Parathyroid adenoma (tissue), 2 donors: Measurements from ENCODE around the gene GPATCH2.

Source experiments
- H2AFZ ChIP-seq: fragments of 300-600 bp; sonication (generic); one replicate; pipeline ENCODE4 v1.7.0; 2017; ENCODE audit warnings: antibody characterized with exemption, mild to moderate bottlenecking
- H3K27ac ChIP-seq: fragments of 300-600 bp; sonication (generic); one replicate; pipeline ENCODE4 v1.7.0; 2017
- H3K27me3 ChIP-seq: fragments of 300-600 bp; sonication (generic); one replicate; pipeline ENCODE4 v1.7.0; 2017; ENCODE audit warnings: low read length; ENCODE audit not compliant: control insufficient read depth, insufficient read depth
- H3K36me3 ChIP-seq: fragments of 300-600 bp; sonication (generic); one replicate; pipeline ENCODE4 v1.7.0; 2017; ENCODE audit warnings: low read length; ENCODE audit not compliant: control insufficient read depth, insufficient read depth
- H3K4me1 ChIP-seq: fragments of 300-600 bp; sonication (generic); one replicate; pipeline ENCODE4 v1.7.0; 2017; ENCODE audit warnings: control low read depth
- H3K4me2 ChIP-seq: fragments of 300-600 bp; sonication (generic); one replicate; pipeline ENCODE4 v1.7.0; 2017; ENCODE audit warnings: low read length
- H3K4me3 ChIP-seq: fragments of 300-600 bp; sonication (generic); one replicate; pipeline ENCODE4 v1.7.0; 2017; ENCODE audit warnings: low read depth, low read length
- H3K79me2 ChIP-seq: fragments of 300-600 bp; sonication (generic); one replicate; pipeline ENCODE4 v1.7.0; 2017; ENCODE audit warnings: control low read depth
- H3K9ac ChIP-seq: fragments of 300-600 bp; sonication (generic); one replicate; pipeline ENCODE4 v1.7.0; 2017; ENCODE audit warnings: mild to moderate bottlenecking
- H3K9me3 ChIP-seq: fragments of 300-600 bp; sonication (generic); one replicate; pipeline ENCODE4 v1.7.0; 2017; ENCODE audit warnings: low read length; ENCODE audit not compliant: control insufficient read depth
- CTCF ChIP-seq: fragments of 300-600 bp; sonication (generic); IDR thresholded peaks from one replicate; pipeline ENCODE4 v1.7.0; 2017; ENCODE audit warnings: antibody characterized with exemption, mild to moderate bottlenecking
- donor health status: primary hyperparathyroidism.

GPATCH2 gene

GRCh38 chr1:217661407-217661806 lies 30.5 kb upstream of the GPATCH2 start:
- no peak for TF ChIP-seq CTCF
- H2AFZ ChIP-seq = peak overlapping the region; percentile 13
- H3K27ac ChIP-seq = no peak overlapping the region

GRCh38 chr1:217660353-217661062 lies 29.6 kb upstream of the GPATCH2 start:
- Histone ChIP-seq H3K4me3 (no peak overlapping the region), H3K36me3 (no peaks in the 10 kb centered on the region), H3K9ac (no peak overlapping the region), H3K27ac (no peak overlapping the region), H2AFZ (peak overlapping the region; percentile 13), H3K79me2 (no peaks in the 10 kb centered on the region), H3K27me3 (no peaks in the 10 kb centered on the region), H3K4me2 (no peak overlapping the region), H3K9me3 (no peaks in the 10 kb centered on the region), H3K4me1 (no peaks in the 10 kb centered on the region)
- peak; percentile 28 for TF ChIP-seq CTCF

More at GRCh38 chr1:217661407-217661806, 30.5 kb upstream of the GPATCH2 start:
- H3K9ac ChIP-seq = no peak overlapping the region
- no peaks in the 10 kb centered on the region for H3K79me2 ChIP-seq
- H3K27me3 ChIP-seq = no peaks in the 10 kb centered on the region
- no peaks in the 10 kb centered on the region for H3K9me3 ChIP-seq
- H3K36me3 ChIP-seq = no peaks in the 10 kb centered on the region
- no peak overlapping the region for H3K4me2 ChIP-seq
- H3K4me3 ChIP-seq = no peak overlapping the region
- H3K4me1 ChIP-seq = no peaks in the 10 kb centered on the region

- H3K27me3 ChIP-seq = no peaks in the 10 kb centered on the region
- H2AFZ ChIP-seq = no peak overlapping the region
- no peaks in the 10 kb centered on the region for H3K4me1 ChIP-seq
- no peaks in the 10 kb centered on the region for H3K36me3 ChIP-seq
- H3K79me2 ChIP-seq = no peaks in the 10 kb centered on the region
- no peak overlapping the region for H3K4me3 ChIP-seq
- no peak overlapping the region for H3K27ac ChIP-seq
- no peaks in the 10 kb centered on the region for H3K9me3 ChIP-seq
- H3K9ac ChIP-seq = no peak overlapping the region
- no peak overlapping the region for H3K4me2 ChIP-seq
- no peak for TF ChIP-seq CTCF
These were observed 19.8 kb upstream of the GPATCH2 start for GRCh38 chr1:217650674-217651073.

- Histone ChIP-seq H3K4me2 (no peak overlapping the region), H3K4me1 (no peaks in the 10 kb centered on the region), H2AFZ (no peak overlapping the region), H3K36me3 (no peaks in the 10 kb centered on the region), H3K9ac (no peak overlapping the region), H3K27ac (no peak overlapping the region), H3K9me3 (no peaks in the 10 kb centered on the region), H3K4me3 (no peak overlapping the region), H3K27me3 (no peaks in the 10 kb centered on the region), H3K79me2 (no peaks in the 10 kb centered on the region)
- TF ChIP-seq CTCF = no peak
These were observed 16.9 kb upstream of the GPATCH2 start for GRCh38 chr1:217647791-217648190.

GRCh38 chr1:217642455-217642854 lies 11.6 kb upstream of the GPATCH2 start:
- Histone ChIP-seq H3K9ac (no peak overlapping the region), H3K36me3 (no peaks in the 10 kb centered on the region), H2AFZ (no peak overlapping the region), H3K4me1 (no peaks in the 10 kb centered on the region), H3K9me3 (no peaks in the 10 kb centered on the region), H3K4me2 (no peak overlapping the region), H3K27me3 (no peaks in the 10 kb centered on the region), H3K79me2 (no peaks in the 10 kb centered on the region), H3K4me3 (no peak overlapping the region), H3K27ac (no peak overlapping the region)
- no peak for TF ChIP-seq CTCF
